IMR-90 (cell line): ENCODE measurements around the gene NDUFV3. TPM values are rescaled to one million over a fixed set of nuclear protein-coding genes. Genes with fewer than 3 reads are reported as not detected.

Experiments used
- ATAC-seq: fragments of 200-7000 bp; cut with Tn5 transposase; 2 replicates; pipeline ENCODE4 v1.9.1; 2020; ENCODE audit warnings: low read depth, mild to moderate bottlenecking, moderate library complexity
- BruUV-seq: library from RNA; stranded (reverse); fragments of 400-500 nt; replicated peaks from 2 replicates; lab custom pipeline; 2021; lab: Mats Ljungman, UMichigan
- CTCF ChIA-PET: fragments of 300-600 bp; formaldehyde crosslinking; extraction: SDS; loops from one replicate; lab custom pipeline; 2021; ENCODE audit warnings: antibody characterized with exemption; lab: Yijun Ruan, JAX
- POLR2A ChIA-PET: fragments of 300-600 bp; sonication (Branson Sonifier 250); formaldehyde crosslinking; loops from one replicate; lab custom pipeline; 2022; ENCODE audit warnings: antibody characterized with exemption; ENCODE audit not compliant: unreplicated experiment; lab: Charles Lee
- DNase-seq: peaks from one replicate; pipeline ENCODE4 v3.0.0; 2013
- H2AFZ ChIP-seq: replicated peaks from 2 replicates; pipeline ENCODE3; 2013; ENCODE audit warnings: low read length, mild to moderate bottlenecking; ENCODE audit not compliant: poor library complexity
- H2AK5ac ChIP-seq: 2 replicates; pipeline ENCODE4 v1.6.1; 2013; ENCODE audit warnings: low read depth, low read length, inconsistent platforms
- H2AK9ac ChIP-seq: replicated peaks from 2 replicates; pipeline ENCODE3; 2013; ENCODE audit warnings: mild to moderate bottlenecking, low read depth, low read length, moderate library complexity; ENCODE audit not compliant: poor library complexity
- H2BK120ac ChIP-seq: 2 replicates; pipeline ENCODE4 v1.6.1; 2013; ENCODE audit warnings: low read depth, low read length, inconsistent platforms
- H2BK15ac ChIP-seq: 3 replicates; pipeline ENCODE4 v1.6.1; 2013; ENCODE audit warnings: low read depth, low read length, inconsistent platforms
- H2BK20ac ChIP-seq: 2 replicates; pipeline ENCODE4 v1.6.1; 2013; ENCODE audit warnings: low read depth, mild to moderate bottlenecking, inconsistent platforms, low read length, moderate library complexity
- H2BK5ac ChIP-seq: 2 replicates; pipeline ENCODE4 v1.6.1; 2013; ENCODE audit warnings: mild to moderate bottlenecking, low read depth, low read length, inconsistent platforms; ENCODE audit not compliant: poor library complexity, severe bottlenecking
- H3K14ac ChIP-seq: replicated peaks from 2 replicates; pipeline ENCODE4 v1.6.1; 2013; ENCODE audit warnings: low read depth, low read length, inconsistent platforms
- H3K18ac ChIP-seq: 2 replicates; pipeline ENCODE4 v1.6.1; 2013; ENCODE audit warnings: low read depth, low read length, control low read depth
- H3K23ac ChIP-seq: 2 replicates; pipeline ENCODE4 v1.6.1; 2013; ENCODE audit warnings: low read depth, low read length, inconsistent platforms
- H3K27ac ChIP-seq: 2 replicates; pipeline ENCODE4 v1.5.1; 2013; ENCODE audit warnings: mild to moderate bottlenecking, control low read depth, low read length; ENCODE audit not compliant: insufficient read depth
- H3K27me3 ChIP-seq: 2 replicates; pipeline ENCODE4 v1.6.1; 2013; ENCODE audit warnings: low read length; ENCODE audit not compliant: control insufficient read depth, insufficient read depth
- H3K36me3 ChIP-seq: 2 replicates; pipeline ENCODE4 v1.6.1; 2013; ENCODE audit warnings: low read length, mixed read lengths; ENCODE audit not compliant: control insufficient read depth, insufficient read depth
- H3K4ac ChIP-seq: 2 replicates; pipeline ENCODE4 v1.6.1; 2013; ENCODE audit warnings: low read depth, low read length, inconsistent platforms
- H3K4me1 ChIP-seq: 2 replicates; pipeline ENCODE4 v1.6.1; 2013; ENCODE audit warnings: low read length, mixed read lengths; ENCODE audit not compliant: control insufficient read depth, insufficient read depth
- H3K4me2 ChIP-seq: 2 replicates; pipeline ENCODE4 v1.6.1; 2013; ENCODE audit warnings: low read depth, mild to moderate bottlenecking, control low read depth, low read length, moderate library complexity
- H3K4me3 ChIP-seq: 2 replicates; pipeline ENCODE4 v1.5.1; 2013; ENCODE audit warnings: low read depth, mild to moderate bottlenecking, control low read depth, low read length, moderate library complexity; ENCODE audit not compliant: insufficient read depth
- H3K56ac ChIP-seq: 2 replicates; pipeline ENCODE4 v1.6.1; 2013; ENCODE audit warnings: low read length, inconsistent platforms; ENCODE audit not compliant: insufficient read depth; ENCODE audit errors: extremely low read depth
- H3K79me1 ChIP-seq, 2 experiments: 2 replicates each; pipeline ENCODE4 v1.6.1; 2013; ENCODE audit warnings: low read length in 2 of 2, inconsistent platforms in 1 of 2, low read depth in 1 of 2
- H3K9ac ChIP-seq: 2 replicates; pipeline ENCODE4 v1.6.1; 2013; ENCODE audit warnings: low read depth, low read length, control low read depth
- H3K9me1 ChIP-seq: 2 replicates; pipeline ENCODE4 v1.6.1; 2013; ENCODE audit warnings: low read length, inconsistent platforms; ENCODE audit not compliant: insufficient read depth
- H3K9me3 ChIP-seq: 2 replicates; pipeline ENCODE4 v1.6.1; 2013; ENCODE audit warnings: low read length; ENCODE audit not compliant: control insufficient read depth, insufficient read depth
- H4K20me1 ChIP-seq: 2 replicates; pipeline ENCODE4 v1.6.1; 2013; ENCODE audit warnings: low read length, inconsistent platforms; ENCODE audit not compliant: insufficient read depth
- H4K5ac ChIP-seq: 2 replicates; pipeline ENCODE4 v1.6.1; 2013; ENCODE audit warnings: mild to moderate bottlenecking, low read depth, low read length, control low read depth
- H4K8ac ChIP-seq, 2 experiments: 2 replicates each; pipeline ENCODE4 v1.6.1; 2013; ENCODE audit warnings: low read depth in 2 of 2, low read length in 2 of 2, control low read depth in 1 of 2, inconsistent platforms in 1 of 2
- H4K91ac ChIP-seq: 2 replicates; pipeline ENCODE4 v1.6.1; 2013; ENCODE audit warnings: low read depth, low read length, inconsistent platforms; ENCODE audit not compliant: insufficient read depth
- BHLHE40 ChIP-seq: fragments of 150-350 bp; IDR thresholded peaks from 2 replicates; pipeline ENCODE4 v1.6.1; 2016; ENCODE audit warnings: mild to moderate bottlenecking, low read depth, low read length
- CEBPB ChIP-seq: IDR thresholded peaks from 2 replicates; pipeline ENCODE4 v1.6.1; 2012; ENCODE audit warnings: low read depth, low read length, improper control_type of control experiment
- CHD1 ChIP-seq: IDR thresholded peaks from 2 replicates; pipeline ENCODE4 v1.6.1; 2012; ENCODE audit warnings: low read depth, low read length, improper control_type of control experiment
- FOS ChIP-seq: fragments of 150-350 bp; IDR thresholded peaks from 2 replicates; pipeline ENCODE4 v1.6.1; 2016; ENCODE audit warnings: low read depth, low read length
- MAZ ChIP-seq: IDR thresholded peaks from 2 replicates; pipeline ENCODE4 v1.6.1; 2012; ENCODE audit warnings: low read depth, mild to moderate bottlenecking, low read length, improper control_type of control experiment, moderate library complexity, borderline replicate concordance
- MXI1 ChIP-seq: IDR thresholded peaks from 2 replicates; pipeline ENCODE4 v1.6.1; 2012; ENCODE audit warnings: low read depth, mild to moderate bottlenecking, low read length, moderate library complexity, borderline replicate concordance
- NFE2L2 ChIP-seq: fragments of 150-350 bp; IDR thresholded peaks from 2 replicates; pipeline ENCODE4 v1.6.1; 2016; ENCODE audit warnings: low read depth, mild to moderate bottlenecking, low read length
- POLR2A ChIP-seq: IDR thresholded peaks from 2 replicates; pipeline ENCODE4 v1.6.1; 2012; ENCODE audit warnings: mild to moderate bottlenecking, low read depth, low read length
- RCOR1 ChIP-seq: IDR thresholded peaks from 2 replicates; pipeline ENCODE4 v1.6.1; 2012; ENCODE audit warnings: mild to moderate bottlenecking, low read length, improper control_type of control experiment; ENCODE audit not compliant: insufficient replicate concordance
- RFX5 ChIP-seq: IDR thresholded peaks from 2 replicates; pipeline ENCODE4 v1.8.0; 2012; ENCODE audit warnings: low read depth, mild to moderate bottlenecking, low read length, moderate library complexity
- SMC3 ChIP-seq: fragments of 150-350 bp; IDR thresholded peaks from 2 replicates; pipeline ENCODE4 v1.6.1; 2016; ENCODE audit warnings: low read depth, mild to moderate bottlenecking, antibody characterized with exemption, low read length, moderate library complexity
- WGBS, 2 experiments: methylation state at CpG; one replicate each; pipeline versions ENCODE4 v1.1.5 to v1.1.7; 2013; ENCODE audit warnings: missing lambda C conversion rate in 2 of 2; ENCODE audit not compliant: insufficient read length in 1 of 2; ENCODE audit errors: extremely low coverage in 2 of 2; 5-methylcytosine and 5-hydroxymethylcytosine counted together
- dilution Hi-C: fragments of 300-500 bp; cut with HindIII; formaldehyde crosslinking; loops from one replicate; pipeline ENCODE4 v1.14.3; 2018; ENCODE audit warnings: low sequenced_read_pairs; ENCODE audit not compliant: unreplicated experiment
- in situ Hi-C: fragments of 300-500 bp; cut with MboI; formaldehyde crosslinking; loops from 3 replicates; pipeline ENCODE4 v1.14.3; 2019; ENCODE audit warnings: low sequenced_read_pairs, inconsistent platforms, mixed read lengths
- intact Hi-C: fragments of 100-400 bp; cut with micrococcal nuclease; formaldehyde crosslinking; loops from 2 replicates; pipeline ENCODE4 v1.10.0; 2022
- polyA plus RNA-seq, 3 experiments: library from polyadenylated mRNA; depleted of rRNA; stranded (reverse); fragments of >200 nt; gene quantifications; 2 replicates each; pipeline ENCODE4 v1.2.3, GENCODE V29; 2012; ENCODE audit warnings: low replicate concordance in 1 of 3
- total RNA-seq: library from RNA; depleted of rRNA; stranded (reverse); fragments of >200 nt; gene quantifications from 2 replicates; pipeline ENCODE4 v1.2.3, GENCODE V29; 2012

NDUFV3 gene
- total and polyA plus RNA-seq, 2 of the 4 experiments (the other 2 are of a cell fraction), result 38.5 to 55.6 TPM

- intact Hi-C loops, result no loop called here
- 86% methylated on average over 6 of the region's 10 CpGs; no CpG with 5 or more reads in 1 of the 2 experiments for WGBS, 2 experiments
These were observed 31.7 kb upstream of the NDUFV3 start for GRCh38 chr21:42861311-42861847.

More at GRCh38 chr21:42861311-42861847, 31.7 kb upstream of the NDUFV3 start:
- no peaks in the 10 kb centered on the region for H3K4me1 ChIP-seq
- H3K9ac ChIP-seq, result no peak overlapping the region
- no peak for DNase-seq
- no peak overlapping the region for H2AK5ac ChIP-seq
- H3K9me1 ChIP-seq, result no peaks in the 10 kb centered on the region
- H2BK15ac ChIP-seq, result no peak overlapping the region
- H3K4ac ChIP-seq, result no peak overlapping the region
- no peak overlapping the region for H2AFZ ChIP-seq
- no peak overlapping the region for H3K14ac ChIP-seq
- TF ChIP-seq SMC3 (no peak), MAZ (no peak), CEBPB (no peak), POLR2A (no peak), MXI1 (no peak), BHLHE40 (no peak), RFX5 (no peak), RCOR1 (no peak), FOS (no peak), NFE2L2 (no peak), CHD1 (no peak)
- no peak overlapping the region for H4K91ac ChIP-seq
- H3K9me3 ChIP-seq, result no peaks in the 10 kb centered on the region
- no peak overlapping the region for H2BK5ac ChIP-seq
- peaks cover 46% of the 10 kb centered on the region for H4K20me1 ChIP-seq
- peaks cover 46% of the 10 kb centered on the region for H3K36me3 ChIP-seq
- H2BK20ac ChIP-seq, result no peak overlapping the region
- dilution Hi-C loops, result no loop called here
- no peak overlapping the region for H2BK120ac ChIP-seq
- no peak overlapping the region for H3K56ac ChIP-seq
- no peak overlapping the region for H3K4me2 ChIP-seq
- no peak overlapping the region for H4K8ac ChIP-seq
- H3K27ac ChIP-seq, result no peak overlapping the region
- no peak overlapping the region for H4K5ac ChIP-seq
- H3K18ac ChIP-seq, result no peak overlapping the region
- ChIA-PET POLR2A (no interaction called here), CTCF (no interaction called here)
- peaks cover 27 to 44% of the 10 kb centered on the region in 2 experiments for H3K79me1 ChIP-seq
- ATAC-seq, result no peak
- H3K27me3 ChIP-seq, result no peaks in the 10 kb centered on the region
- BruUV-seq, result no TSS peak
- H3K23ac ChIP-seq, result no peak overlapping the region
- H3K4me3 ChIP-seq, result no peak overlapping the region
- in situ Hi-C loops, result loop anchor here (25.0 kb wide), 1 partner anchor 99 kb away; no protein-coding TSS in a partner anchor
- no peak overlapping the region for H2AK9ac ChIP-seq
